Nephron progenitor cell (in vitro differentiated cells): ENCODE results near the gene ITSN2.
A peak's percentile ranks its signal among the peaks of the same experiment; 100 is the strongest.
"Not testable (repeated sequence)": the region's sequence is repeated elsewhere in the genome, so short reads cannot be mapped to it uniquely, and the experiment has no call there.

Source experiments
- DNase-seq: peaks from one replicate; pipeline ENCODE4 v3.0.0; 2021
- H3K27ac Mint-ChIP-seq: 2 replicates; pipeline ENCODE4 v1.8.0; 2021; ENCODE audit warnings: mild to moderate bottlenecking, moderate library complexity, mixed read lengths
- H3K27me3 Mint-ChIP-seq: 2 replicates; pipeline ENCODE4 v1.8.0; 2021; ENCODE audit warnings: mild to moderate bottlenecking, low read depth, mixed read lengths; ENCODE audit not compliant: poor library complexity
- H3K36me3 Mint-ChIP-seq: 2 replicates; pipeline ENCODE4 v1.8.0; 2021; ENCODE audit warnings: low read depth, mixed read lengths
- H3K4me1 Mint-ChIP-seq: 2 replicates; pipeline ENCODE4 v1.8.0; 2021; ENCODE audit warnings: mixed read lengths
- H3K4me3 Mint-ChIP-seq: 2 replicates; pipeline ENCODE4 v1.8.0; 2021; ENCODE audit warnings: mild to moderate bottlenecking, moderate library complexity, mixed read lengths
- H3K9me3 Mint-ChIP-seq: 2 replicates; pipeline ENCODE4 v1.8.0; 2021; ENCODE audit warnings: mild to moderate bottlenecking, moderate library complexity, mixed read lengths
- CTCF ChIP-seq: fragments of 200-600 bp; sonication (generic); IDR thresholded peaks from 2 replicates; pipeline ENCODE4 v1.5.0; 2021; ENCODE audit warnings: antibody characterized with exemption

The ITSN2 gene

GRCh38 chr2:24343225-24343882 lies 17.0 kb downstream of the ITSN2 start:
- H3K9me3 Mint-ChIP-seq: no peaks in the 10 kb centered on the region
- TF ChIP-seq CTCF: no peak
- no peak for DNase-seq
- H3K27me3 Mint-ChIP-seq: peaks cover 3% of the 10 kb centered on the region
- peaks cover 10% of the 10 kb centered on the region for H3K4me1 Mint-ChIP-seq
- H3K27ac Mint-ChIP-seq: no peak overlapping the region
- no peak overlapping the region for H3K4me3 Mint-ChIP-seq
- no peaks in the 10 kb centered on the region for H3K36me3 Mint-ChIP-seq

GRCh38 chr2:24342110-24342910 lies 18.0 kb downstream of the ITSN2 start:
- H3K4me3 Mint-ChIP-seq: no peak overlapping the region
- no peak for DNase-seq
- no peaks in the 10 kb centered on the region for H3K36me3 Mint-ChIP-seq
- no peak overlapping the region for H3K27ac Mint-ChIP-seq
- peaks cover 3% of the 10 kb centered on the region for H3K27me3 Mint-ChIP-seq
- H3K4me1 Mint-ChIP-seq: peaks cover 10% of the 10 kb centered on the region
- no peak for TF ChIP-seq CTCF
- no peaks in the 10 kb centered on the region for H3K9me3 Mint-ChIP-seq

- no peaks in the 10 kb centered on the region for H3K36me3 Mint-ChIP-seq
- no peak overlapping the region for H3K4me3 Mint-ChIP-seq
Observed at GRCh38 chr2:24339856-24340262, 20.5 kb downstream of the ITSN2 start.

GRCh38 chr2:24339098-24339497 lies 21.2 kb downstream of the ITSN2 start:
- not testable (repeated sequence) for H3K4me1 Mint-ChIP-seq, H3K27me3 Mint-ChIP-seq, H3K36me3 Mint-ChIP-seq, H3K9me3 Mint-ChIP-seq, H3K4me3 Mint-ChIP-seq, DNase-seq
- H3K27ac Mint-ChIP-seq: peak overlapping the region; percentile 13

More at GRCh38 chr2:24339856-24340262, 20.5 kb downstream of the ITSN2 start:
- no peak for DNase-seq
- Mint-ChIP-seq H3K27ac (no peak overlapping the region), H3K4me1 (peaks cover 10% of the 10 kb centered on the region), H3K27me3 (peaks cover 3% of the 10 kb centered on the region), H3K9me3 (peaks cover 6% of the 10 kb centered on the region)
- no peak for TF ChIP-seq CTCF

GRCh38 chr2:24337890-24338289 lies 22.4 kb downstream of the ITSN2 start:
- H3K27ac Mint-ChIP-seq: no peak overlapping the region
- no peak for DNase-seq
- H3K36me3 Mint-ChIP-seq: no peaks in the 10 kb centered on the region
- H3K4me3 Mint-ChIP-seq: no peak overlapping the region
- H3K27me3 Mint-ChIP-seq: peaks cover 3% of the 10 kb centered on the region
- peaks cover 6% of the 10 kb centered on the region for H3K9me3 Mint-ChIP-seq
- TF ChIP-seq CTCF: no peak
- peaks cover 10% of the 10 kb centered on the region for H3K4me1 Mint-ChIP-seq

GRCh38 chr2:24336811-24337210 lies 23.5 kb downstream of the ITSN2 start:
- TF ChIP-seq CTCF: no peak

More at GRCh38 chr2:24336811-24337210, 23.5 kb downstream of the ITSN2 start:
- DNase-seq: no peak
- peaks cover 6% of the 10 kb centered on the region for H3K9me3 Mint-ChIP-seq
- peaks cover 3% of the 10 kb centered on the region for H3K27me3 Mint-ChIP-seq
- no peak overlapping the region for H3K4me3 Mint-ChIP-seq
- no peaks in the 10 kb centered on the region for H3K36me3 Mint-ChIP-seq
- H3K4me1 Mint-ChIP-seq: peaks cover 10% of the 10 kb centered on the region
- H3K27ac Mint-ChIP-seq: no peak overlapping the region
